GM19468 (cell line): Measurements from ENCODE around the gene AKAP10.
"Not testable (repeated sequence)": the region's sequence is repeated elsewhere in the genome, so short reads cannot be mapped to it uniquely, and the experiment has no call there.

ENCODE experiments used
- ATAC-seq: cut with Tn5 transposase; IDR thresholded peaks from one replicate; pipeline ENCODE4 v1.9.1; 2021; ENCODE audit warnings: mild to moderate bottlenecking, moderate library complexity, moderate number of reproducible peaks; ENCODE audit not compliant: unreplicated experiment; ENCODE audit errors: extremely low read depth

AKAP10 gene

GRCh38 chr17:19935169-19935568, 42.5 kb downstream of the AKAP10 start:
- ATAC-seq: no peak

DNA sequence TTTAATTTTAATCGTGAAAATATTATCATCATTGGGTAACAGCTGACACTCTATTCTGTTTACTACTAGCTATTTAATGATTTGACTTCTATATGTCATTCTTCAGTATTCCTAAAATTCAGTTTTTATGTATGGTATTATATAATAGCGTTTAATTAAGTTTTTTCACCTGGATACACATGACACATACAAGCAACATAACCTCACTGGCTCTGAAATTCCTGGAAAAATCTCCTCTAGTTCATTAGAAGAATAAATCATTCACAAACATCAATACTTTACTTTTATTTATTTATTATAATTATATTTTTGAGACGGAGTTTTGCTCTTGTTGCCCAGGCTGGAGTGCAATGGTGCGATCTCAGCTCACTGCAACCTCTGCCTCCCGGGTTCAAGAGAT, 44.0 kb downstream of the AKAP10 start:
- no peak for ATAC-seq

GRCh38 chr17:19933221-19933620, 44.4 kb downstream of the AKAP10 start:
- ATAC-seq: no peak

DNA sequence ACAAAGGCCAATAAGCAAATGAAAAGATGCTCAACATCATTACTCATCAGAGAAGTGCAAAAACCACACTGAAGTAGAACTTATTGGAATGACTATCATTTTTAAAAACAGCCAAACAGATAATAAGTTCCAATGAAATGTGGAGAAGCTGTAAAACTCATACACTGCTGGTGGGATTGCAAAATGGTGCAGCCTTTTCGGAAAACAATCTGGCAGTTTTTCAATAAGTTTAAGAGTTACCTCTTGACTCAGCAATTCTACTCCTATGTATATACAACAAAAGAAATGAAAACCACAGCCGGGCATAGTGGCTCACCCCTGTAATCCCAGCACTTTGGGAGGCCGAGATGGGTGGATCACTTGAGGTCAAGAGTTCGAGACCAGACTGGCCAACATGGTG, 49.3 kb downstream of the AKAP10 start:
- no peak for ATAC-seq

GRCh38 chr17:19915245-19915978, 62.2 kb downstream of the AKAP10 start:
- ATAC-seq: no peak

DNA sequence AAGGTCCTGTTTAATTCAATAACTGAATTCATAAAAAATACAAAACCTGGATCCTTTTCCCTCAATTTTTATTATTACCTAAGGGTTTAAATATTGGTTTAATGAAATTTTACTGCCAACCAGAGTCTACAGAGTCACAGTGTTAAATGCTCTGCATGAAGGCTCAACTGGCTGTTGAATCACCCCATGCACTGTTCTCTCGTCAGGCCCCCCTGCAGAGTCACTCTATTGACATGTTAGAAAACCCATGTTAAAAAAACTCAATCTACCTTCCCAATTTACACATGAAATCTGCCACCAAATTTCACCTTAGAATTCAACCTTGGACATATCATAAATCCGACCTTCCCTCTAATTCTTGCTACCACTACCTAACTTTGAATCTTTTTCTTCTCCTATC, 66.6 kb downstream of the AKAP10 start:
- ATAC-seq: no peak

GRCh38 chr17:19909139-19909538, 68.5 kb downstream of the AKAP10 start:
- ATAC-seq: no peak

- no peak for ATAC-seq
Observed at GRCh38 chr17:19905502-19905901, 72.1 kb downstream of the AKAP10 start.

GRCh38 chr17:19904924-19905323, 72.7 kb downstream of the AKAP10 start:
- ATAC-seq: no peak

GRCh38 chr17:19904412-19904811, 73.2 kb downstream of the AKAP10 start:
- no peak for ATAC-seq

DNA sequence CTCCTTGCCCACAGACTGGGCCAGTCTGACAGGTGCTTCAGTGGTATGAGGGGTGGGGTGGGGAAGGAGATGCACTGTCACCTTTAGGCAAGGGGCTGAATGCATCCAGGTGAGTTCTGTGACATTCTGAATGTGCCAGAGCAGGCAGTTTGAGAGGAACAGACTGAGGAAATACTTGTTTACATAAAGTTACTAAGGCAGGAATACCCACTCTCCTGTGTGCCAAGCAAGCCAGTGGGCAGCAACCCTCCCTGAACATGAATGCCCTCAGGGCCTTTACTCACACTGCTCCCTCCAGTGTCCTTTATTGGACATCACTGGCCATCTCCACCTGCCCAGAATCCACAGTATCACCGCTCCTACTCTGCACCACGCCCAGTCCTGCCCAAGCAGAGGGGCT, 76.8 kb downstream of the AKAP10 start:
- ATAC-seq: no peak

- ATAC-seq: no peak
Observed at GRCh38 chr17:19897903-19898302, 79.7 kb downstream of the AKAP10 start.

GRCh38 chr17:19897090-19897837, 80.4 kb downstream of the AKAP10 start:
- no peak for ATAC-seq

DNA sequence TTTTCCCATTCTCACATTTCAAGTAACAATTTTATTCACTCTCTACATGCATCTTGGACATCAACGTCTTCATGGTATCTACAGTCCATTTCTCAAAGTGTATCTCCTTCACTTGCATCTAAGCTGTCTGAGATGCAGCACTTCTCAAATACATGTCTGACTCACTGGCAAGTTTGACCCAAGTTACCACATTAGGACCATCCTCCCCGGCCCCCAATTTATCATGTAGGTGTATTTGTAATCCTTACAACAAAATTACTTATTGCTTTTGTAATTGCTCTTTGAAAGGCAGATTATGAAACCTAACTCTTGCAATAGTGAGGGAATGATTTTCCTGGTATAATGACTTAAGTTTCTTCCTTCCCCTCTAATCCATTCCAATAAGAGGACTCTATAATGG, 80.9 kb downstream of the AKAP10 start:
- no peak for ATAC-seq

- not testable (repeated sequence) for ATAC-seq
Observed at GRCh38 chr17:19890554-19890953, 87.1 kb downstream of the AKAP10 start.

GRCh38 chr17:19890001-19890400, 87.6 kb downstream of the AKAP10 start:
- not testable (repeated sequence) for ATAC-seq

DNA sequence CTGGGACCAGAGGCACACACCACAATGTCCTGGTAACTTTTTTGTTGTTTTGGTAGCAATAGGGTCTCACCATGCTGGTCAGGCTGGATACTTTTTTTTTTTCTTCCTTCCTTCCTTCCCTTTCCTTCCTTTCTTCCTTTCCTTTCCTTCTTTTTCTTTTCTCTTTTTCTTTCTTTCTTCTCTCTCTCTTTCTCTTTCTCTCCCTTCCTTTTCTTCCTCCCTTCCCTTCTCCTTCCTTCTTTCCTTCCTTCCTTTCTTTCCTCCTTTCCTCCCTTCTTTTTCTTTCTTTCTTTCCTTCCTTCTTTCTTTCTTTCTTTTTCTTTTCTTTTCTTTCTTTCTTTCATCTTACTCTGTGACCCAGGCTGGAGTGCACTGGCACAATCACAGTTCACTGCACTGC, 91.5 kb downstream of the AKAP10 start:
- ATAC-seq: no peak

DNA sequence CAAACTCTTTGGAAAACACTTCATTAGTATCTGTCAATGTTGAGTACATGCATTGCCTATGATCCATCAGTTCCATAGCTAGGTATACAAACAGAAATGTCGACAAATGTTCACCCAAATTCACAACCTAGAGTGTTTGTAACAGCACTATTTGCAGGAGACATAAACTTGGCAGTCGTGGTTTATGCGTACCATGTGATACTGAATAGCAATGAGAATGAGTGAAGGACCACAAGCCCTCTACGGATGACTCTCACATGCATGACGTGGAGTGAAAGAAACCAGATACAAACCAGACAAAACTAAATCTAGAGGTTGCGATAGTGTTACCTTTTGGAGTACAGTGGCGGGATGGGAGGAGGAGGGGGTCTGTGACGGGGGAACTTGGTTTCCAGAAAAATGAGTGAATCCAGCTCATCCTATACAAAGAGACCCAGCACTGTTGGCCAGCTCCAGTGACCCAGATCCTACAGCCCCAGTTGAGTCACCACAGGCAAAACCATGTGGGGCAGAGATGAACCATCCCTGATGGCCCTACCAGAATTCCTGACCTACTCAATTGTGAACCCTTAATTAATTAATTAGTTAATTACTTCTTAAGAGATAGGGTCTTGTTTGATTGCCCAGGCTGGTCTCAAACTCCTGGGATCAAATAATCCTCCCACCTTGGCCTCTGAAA, 94.0 kb downstream of the AKAP10 start:
- no peak for ATAC-seq

DNA sequence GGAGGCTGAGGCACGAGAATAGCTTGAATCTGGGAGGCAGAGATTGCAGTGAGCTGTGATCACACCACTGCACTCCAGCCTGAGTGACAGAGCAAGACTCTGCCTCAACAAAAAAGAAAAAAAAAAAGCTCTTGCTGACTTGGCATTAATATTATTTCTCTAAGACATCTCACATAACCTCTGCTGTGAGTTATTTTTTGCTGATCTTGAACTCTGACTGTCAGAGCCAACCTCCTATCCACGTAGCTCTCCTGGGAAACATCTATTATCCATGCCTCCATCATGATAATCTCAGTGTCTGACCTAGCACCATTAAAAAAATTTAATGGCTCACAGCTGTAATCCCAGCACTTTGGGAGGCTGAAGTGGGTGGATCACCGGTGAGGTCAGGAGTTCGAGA, 97.2 kb downstream of the AKAP10 start:
- no peak for ATAC-seq

- ATAC-seq: no peak
Observed at GRCh38 chr17:19877364-19877945, 100.2 kb downstream of the AKAP10 start.
